ENCODE measurements around the gene SCD.

The SCD gene

GRCh38 chr10:100395626-100396025 lies 48.6 kb downstream of the SCD start:
- no peak for TF ChIP-seq CTCF (conservative IDR thresholded peaks at IDR 0.05; ENCODE audit: control insufficient read depth, insufficient read depth, low read depth, low read length)
- no peak for DNase-seq (ENCODE audit: low read depth)
- H3K4me3 ChIP-seq (ENCODE audit: control insufficient read depth, low read depth, low read length), result no peak overlapping the region

GRCh38 chr10:100396605-100397004 lies 49.6 kb downstream of the SCD start:
- DNase-seq (ENCODE audit: low read depth), result no peak
- H3K4me3 ChIP-seq (ENCODE audit: control insufficient read depth, low read depth, low read length), result no peak overlapping the region
- no peak for TF ChIP-seq CTCF (conservative IDR thresholded peaks at IDR 0.05; ENCODE audit: control insufficient read depth, insufficient read depth, low read depth, low read length)

GRCh38 chr10:100401631-100402328 lies 54.7 kb downstream of the SCD start:
- TF ChIP-seq CTCF (conservative IDR thresholded peaks at IDR 0.05; ENCODE audit: control insufficient read depth, insufficient read depth, low read depth, low read length), result no peak
- no peak overlapping the region for H3K4me3 ChIP-seq (ENCODE audit: control insufficient read depth, low read depth, low read length)
- DNase-seq (ENCODE audit: low read depth), result no peak

GRCh38 chr10:100403734-100404133 lies 56.7 kb downstream of the SCD start:
- DNase-seq (ENCODE audit: low read depth), result no peak
- TF ChIP-seq CTCF (conservative IDR thresholded peaks at IDR 0.05; ENCODE audit: control insufficient read depth, insufficient read depth, low read depth, low read length), result no peak
- no peak overlapping the region for H3K4me3 ChIP-seq (ENCODE audit: control insufficient read depth, low read depth, low read length)

GRCh38 chr10:100413173-100413572 lies 66.1 kb downstream of the SCD start:
- DNase-seq (ENCODE audit: low read depth), result no peak
- TF ChIP-seq CTCF (conservative IDR thresholded peaks at IDR 0.05; ENCODE audit: control insufficient read depth, insufficient read depth, low read depth, low read length), result no peak
- no peak overlapping the region for H3K4me3 ChIP-seq (ENCODE audit: control insufficient read depth, low read depth, low read length)

Measured in fibroblast of mammary gland (primary cell).